Activated CD8-positive, alpha-beta memory T cell treated with anti-CD3 and anti-CD28 coated beads, Interleukin-2, amount 10 ng/mL, durations not matched to agents 7 days and 5 days (primary cell): ENCODE measurements around the gene ARMC9. TPM values are rescaled to one million over a fixed set of nuclear protein-coding genes. Genes with fewer than 3 reads are reported as not detected.

Experiments
- ATAC-seq: fragments of 150-1000 bp; cut with Tn5 transposase; one replicate; pipeline ENCODE4 v1.10.0; 2021; ENCODE audit warnings: moderate library complexity
- CTCF ChIA-PET: fragments of 350-600 bp; sonication (Branson Sonifier 250); formaldehyde crosslinking; loops from one replicate; lab custom pipeline; 2021; ENCODE audit warnings: antibody characterized with exemption; lab: Charles Lee
- DNase-seq: peaks from one replicate; pipeline ENCODE4 v3.0.0-alpha.2; 2020
- H3K27ac Mint-ChIP-seq: one replicate; pipeline ENCODE4 v1.8.0; 2021; ENCODE audit warnings: mild to moderate bottlenecking, mixed read lengths
- H3K27me3 Mint-ChIP-seq: one replicate; pipeline ENCODE4 v1.8.0; 2021; ENCODE audit warnings: mixed read lengths
- H3K36me3 Mint-ChIP-seq: one replicate; pipeline ENCODE4 v1.8.0; 2021; ENCODE audit warnings: mild to moderate bottlenecking, mixed read lengths
- H3K4me1 Mint-ChIP-seq: one replicate; pipeline ENCODE4 v1.8.0; 2021; ENCODE audit warnings: mixed read lengths
- H3K4me3 Mint-ChIP-seq: one replicate; pipeline ENCODE4 v1.8.0; 2021; ENCODE audit warnings: mild to moderate bottlenecking, moderate library complexity, mixed read lengths
- H3K9me3 Mint-ChIP-seq: one replicate; pipeline ENCODE4 v1.8.0; 2022; ENCODE audit warnings: low read depth, mixed read lengths
- total RNA-seq, 2 experiments: library from RNA; stranded (reverse); gene quantifications; one replicate each; pipeline ENCODE4 v1.2.3, GENCODE V29; 2021

The ARMC9 gene
- total RNA-seq, result 1 to 10 TPM in 1 of 2 experiments, under 1 TPM in 1; 0.88 to 3.2 TPM

GRCh38 chr2:231198291-231199173 is at the start of gene ARMC9:
TSS of gene ARMC9 (plus strand) at chr2:231198631. CDS start at chr2:231206239, 7,608 bp downstream.
- Mint-ChIP-seq H3K9me3 (no peaks in the 10 kb centered on the region), H3K4me3 (peak within 1 kb of the TSS; percentile 95), H3K27ac (peak within 1 kb of the TSS; percentile 69), H3K4me1 (peaks cover 15% of the 10 kb centered on the region), H3K36me3 (no peaks in the 10 kb centered on the region), H3K27me3 (peaks cover 31% of the 10 kb centered on the region)
- CTCF ChIA-PET, result interaction anchor here (1.4 kb wide), 1 partner anchor 15 kb away, joined by 4 read pairs; no protein-coding TSS in a partner anchor
- DNase-seq (peak; percentile 80), ATAC-seq (peak; percentile 95)

GRCh38 chr2:231152800-231153557 is 45.5 kb upstream of the ARMC9 start:
- H3K4me1 Mint-ChIP-seq, result no peaks in the 10 kb centered on the region
- CTCF ChIA-PET, result interaction anchor here (0.7 kb wide), 1 partner anchor 12 kb away, joined by 6 read pairs; no protein-coding TSS in a partner anchor
- no peak overlapping the region for H3K4me3 Mint-ChIP-seq
- DNase-seq, result no peak
- no peaks in the 10 kb centered on the region for H3K27me3 Mint-ChIP-seq
- H3K27ac Mint-ChIP-seq, result no peak overlapping the region
- H3K9me3 Mint-ChIP-seq, result no peaks in the 10 kb centered on the region
- no peak for ATAC-seq
- H3K36me3 Mint-ChIP-seq, result peaks cover 22% of the 10 kb centered on the region

- ATAC-seq, result no peak
- DNase-seq, result no peak
- Mint-ChIP-seq H3K4me3 (no peak overlapping the region), H3K4me1 (peaks cover 19% of the 10 kb centered on the region), H3K36me3 (peaks cover 18% of the 10 kb centered on the region), H3K27ac (no peak overlapping the region), H3K9me3 (no peaks in the 10 kb centered on the region), H3K27me3 (no peaks in the 10 kb centered on the region)
- CTCF ChIA-PET, result no interaction called here
These were observed 39.1 kb upstream of the ARMC9 start for GRCh38 chr2:231159306-231159705.

- Mint-ChIP-seq H3K9me3 (no peaks in the 10 kb centered on the region), H3K27me3 (no peaks in the 10 kb centered on the region), H3K4me3 (no peak overlapping the region), H3K27ac (no peak overlapping the region), H3K4me1 (peaks cover 19% of the 10 kb centered on the region), H3K36me3 (peaks cover 30% of the 10 kb centered on the region)
- DNase-seq (no peak), ATAC-seq (no peak)
- CTCF ChIA-PET, result no interaction called here
These were observed 37.7 kb upstream of the ARMC9 start for GRCh38 chr2:231160701-231161100.

GRCh38 chr2:231161252-231161839 is 37.1 kb upstream of the ARMC9 start:
- Mint-ChIP-seq H3K27ac (peak overlapping the region; percentile 30), H3K4me1 (peaks cover 19% of the 10 kb centered on the region), H3K36me3 (peaks cover 33% of the 10 kb centered on the region), H3K4me3 (no peak overlapping the region), H3K27me3 (no peaks in the 10 kb centered on the region), H3K9me3 (no peaks in the 10 kb centered on the region)
- CTCF ChIA-PET, result interaction anchor here (1.4 kb wide), 1 partner anchor 11 kb away, joined by 4 read pairs; no protein-coding TSS in a partner anchor
- DNase-seq (no peak), ATAC-seq (peak; percentile 67)

- no peaks in the 10 kb centered on the region for H3K27me3 Mint-ChIP-seq
- no peak overlapping the region for H3K4me3 Mint-ChIP-seq
These were observed 36.5 kb upstream of the ARMC9 start for GRCh38 chr2:231161877-231162329.

GRCh38 chr2:231163011-231163410 is 35.4 kb upstream of the ARMC9 start:
- Mint-ChIP-seq H3K27ac (no peak overlapping the region), H3K27me3 (no peaks in the 10 kb centered on the region), H3K4me3 (no peak overlapping the region), H3K4me1 (peaks cover 19% of the 10 kb centered on the region), H3K9me3 (no peaks in the 10 kb centered on the region), H3K36me3 (peaks cover 44% of the 10 kb centered on the region)
- CTCF ChIA-PET, result no interaction called here
- no peak for DNase-seq
- no peak for ATAC-seq

More at GRCh38 chr2:231161877-231162329, 36.5 kb upstream of the ARMC9 start:
- CTCF ChIA-PET, result interaction anchor here (1.4 kb wide), 1 partner anchor 10 kb away, joined by 4 read pairs; no protein-coding TSS in a partner anchor
- Mint-ChIP-seq H3K27ac (peak overlapping the region; percentile 8), H3K4me1 (peaks cover 19% of the 10 kb centered on the region), H3K9me3 (no peaks in the 10 kb centered on the region), H3K36me3 (peaks cover 37% of the 10 kb centered on the region)
- no peak for DNase-seq
- ATAC-seq, result no peak

- Mint-ChIP-seq H3K36me3 (peaks cover 50% of the 10 kb centered on the region), H3K4me3 (no peak overlapping the region), H3K9me3 (no peaks in the 10 kb centered on the region), H3K27me3 (no peaks in the 10 kb centered on the region), H3K27ac (no peak overlapping the region), H3K4me1 (peaks cover 24% of the 10 kb centered on the region)
- CTCF ChIA-PET, result no interaction called here
- DNase-seq, result no peak
- ATAC-seq, result no peak
These were observed 34.9 kb upstream of the ARMC9 start for GRCh38 chr2:231163414-231164095.

GRCh38 chr2:231167745-231168459 is 30.5 kb upstream of the ARMC9 start:
- CTCF ChIA-PET, result no interaction called here
- peaks cover 6% of the 10 kb centered on the region for H3K4me1 Mint-ChIP-seq
- no peaks in the 10 kb centered on the region for H3K9me3 Mint-ChIP-seq
- no peak for DNase-seq
- H3K27ac Mint-ChIP-seq, result no peak overlapping the region
- no peak for ATAC-seq
- peaks cover 58% of the 10 kb centered on the region for H3K36me3 Mint-ChIP-seq
- no peak overlapping the region for H3K4me3 Mint-ChIP-seq
- H3K27me3 Mint-ChIP-seq, result no peaks in the 10 kb centered on the region

- H3K36me3 Mint-ChIP-seq, result peaks cover 53% of the 10 kb centered on the region
- no peaks in the 10 kb centered on the region for H3K27me3 Mint-ChIP-seq
- H3K27ac Mint-ChIP-seq, result no peak overlapping the region
- CTCF ChIA-PET, result no interaction called here
- H3K9me3 Mint-ChIP-seq, result no peaks in the 10 kb centered on the region
- peaks cover 6% of the 10 kb centered on the region for H3K4me1 Mint-ChIP-seq
- DNase-seq, result no peak
- no peak overlapping the region for H3K4me3 Mint-ChIP-seq
- no peak for ATAC-seq
These were observed 29.8 kb upstream of the ARMC9 start for GRCh38 chr2:231168460-231169139.

- H3K4me1 Mint-ChIP-seq, result peaks cover 6% of the 10 kb centered on the region
- no peak for ATAC-seq
- peaks cover 55% of the 10 kb centered on the region for H3K36me3 Mint-ChIP-seq
- H3K27me3 Mint-ChIP-seq, result no peaks in the 10 kb centered on the region
- H3K9me3 Mint-ChIP-seq, result no peaks in the 10 kb centered on the region
- DNase-seq, result no peak
- no peak overlapping the region for H3K4me3 Mint-ChIP-seq
- CTCF ChIA-PET, result no interaction called here
- H3K27ac Mint-ChIP-seq, result no peak overlapping the region
These were observed 28.9 kb upstream of the ARMC9 start for GRCh38 chr2:231169488-231169887.

- H3K4me3 Mint-ChIP-seq, result no peak overlapping the region
These were observed 28.4 kb upstream of the ARMC9 start for GRCh38 chr2:231170055-231170454.

More at GRCh38 chr2:231170055-231170454, 28.4 kb upstream of the ARMC9 start:
- DNase-seq (no peak), ATAC-seq (no peak)
- Mint-ChIP-seq H3K27me3 (no peaks in the 10 kb centered on the region), H3K27ac (no peak overlapping the region), H3K36me3 (peaks cover 55% of the 10 kb centered on the region), H3K4me1 (peaks cover 6% of the 10 kb centered on the region), H3K9me3 (no peaks in the 10 kb centered on the region)
- CTCF ChIA-PET, result interaction anchor here (1.5 kb wide), 1 partner anchor 66 kb away, joined by 3 read pairs; no protein-coding TSS in a partner anchor
